ENCODE data around the gene PPIA.

The PPIA gene

DNA sequence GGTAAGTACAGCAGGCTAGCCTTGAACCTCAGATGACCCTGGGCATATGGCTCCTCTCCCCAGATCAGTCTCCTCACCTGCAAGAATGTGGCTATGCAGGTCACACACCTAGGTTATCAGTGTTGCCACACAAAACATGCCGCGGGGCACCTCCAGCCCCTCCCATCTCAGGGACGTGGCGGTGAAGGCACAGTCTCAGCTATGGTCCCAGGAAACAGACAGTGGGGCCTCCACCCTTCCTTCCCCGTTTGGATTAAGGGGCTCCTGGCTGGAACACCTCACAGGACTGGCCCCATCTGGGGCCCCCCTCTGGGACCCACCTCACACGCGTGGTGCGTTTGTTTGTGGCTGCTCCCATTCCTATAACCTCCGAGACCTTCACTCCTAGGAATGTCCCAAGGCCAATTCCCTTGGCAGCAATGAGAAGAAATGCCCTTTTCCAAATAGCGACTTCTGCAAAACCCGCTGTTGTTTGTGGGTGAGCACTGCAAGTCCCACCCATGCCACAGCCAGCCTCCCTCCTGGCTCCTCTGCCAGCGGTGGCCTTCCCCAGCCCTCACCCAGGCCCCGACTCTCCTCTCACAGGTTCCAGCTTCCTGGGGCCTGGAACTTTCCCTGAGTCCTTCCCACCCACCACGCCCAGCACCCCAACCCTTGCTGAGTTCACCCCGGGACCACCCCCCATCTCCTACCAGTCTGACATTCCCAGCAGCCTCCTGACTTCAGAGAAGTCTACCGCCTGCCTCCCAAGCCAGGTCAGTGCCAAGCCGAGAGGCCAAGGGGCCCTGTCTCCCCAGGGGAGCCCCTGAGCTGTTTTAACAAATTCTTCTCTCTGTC, 30.7 kb upstream of the PPIA start:
- TF ChIP-seq, protein P1, sequence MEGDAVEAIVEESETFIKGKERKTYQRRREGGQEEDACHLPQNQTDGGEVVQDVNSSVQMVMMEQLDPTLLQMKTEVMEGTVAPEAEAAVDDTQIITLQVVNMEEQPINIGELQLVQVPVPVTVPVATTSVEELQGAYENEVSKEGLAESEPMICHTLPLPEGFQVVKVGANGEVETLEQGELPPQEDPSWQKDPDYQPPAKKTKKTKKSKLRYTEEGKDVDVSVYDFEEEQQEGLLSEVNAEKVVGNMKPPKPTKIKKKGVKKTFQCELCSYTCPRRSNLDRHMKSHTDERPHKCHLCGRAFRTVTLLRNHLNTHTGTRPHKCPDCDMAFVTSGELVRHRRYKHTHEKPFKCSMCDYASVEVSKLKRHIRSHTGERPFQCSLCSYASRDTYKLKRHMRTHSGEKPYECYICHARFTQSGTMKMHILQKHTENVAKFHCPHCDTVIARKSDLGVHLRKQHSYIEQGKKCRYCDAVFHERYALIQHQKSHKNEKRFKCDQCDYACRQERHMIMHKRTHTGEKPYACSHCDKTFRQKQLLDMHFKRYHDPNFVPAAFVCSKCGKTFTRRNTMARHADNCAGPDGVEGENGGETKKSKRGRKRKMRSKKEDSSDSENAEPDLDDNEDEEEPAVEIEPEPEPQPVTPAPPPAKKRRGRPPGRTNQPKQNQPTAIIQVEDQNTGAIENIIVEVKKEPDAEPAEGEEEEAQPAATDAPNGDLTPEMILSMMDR (IDR thresholded peaks at IDR 0.05): no peak

DNA sequence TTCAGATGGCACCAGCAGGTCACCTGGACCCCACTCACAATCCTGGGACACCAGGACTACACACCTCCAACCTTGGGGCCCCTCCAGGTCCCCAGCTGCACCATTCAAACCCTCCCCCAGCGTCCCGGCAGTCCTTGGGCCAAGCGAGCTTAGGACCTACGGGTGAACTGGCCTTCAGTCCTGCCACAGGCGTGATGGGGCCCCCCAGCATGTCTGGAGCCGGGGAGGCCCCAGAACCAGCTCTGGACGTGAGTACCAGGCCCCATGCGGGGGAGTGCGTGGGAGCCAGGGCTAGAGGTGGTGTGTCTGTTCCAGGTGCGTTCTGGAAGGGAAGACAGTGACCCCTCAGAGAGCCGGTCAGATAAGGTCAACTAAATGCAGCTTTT, 30.1 kb upstream of the PPIA start:
- TF ChIP-seq, protein P1 (IDR thresholded peaks at IDR 0.05): no peak

DNA sequence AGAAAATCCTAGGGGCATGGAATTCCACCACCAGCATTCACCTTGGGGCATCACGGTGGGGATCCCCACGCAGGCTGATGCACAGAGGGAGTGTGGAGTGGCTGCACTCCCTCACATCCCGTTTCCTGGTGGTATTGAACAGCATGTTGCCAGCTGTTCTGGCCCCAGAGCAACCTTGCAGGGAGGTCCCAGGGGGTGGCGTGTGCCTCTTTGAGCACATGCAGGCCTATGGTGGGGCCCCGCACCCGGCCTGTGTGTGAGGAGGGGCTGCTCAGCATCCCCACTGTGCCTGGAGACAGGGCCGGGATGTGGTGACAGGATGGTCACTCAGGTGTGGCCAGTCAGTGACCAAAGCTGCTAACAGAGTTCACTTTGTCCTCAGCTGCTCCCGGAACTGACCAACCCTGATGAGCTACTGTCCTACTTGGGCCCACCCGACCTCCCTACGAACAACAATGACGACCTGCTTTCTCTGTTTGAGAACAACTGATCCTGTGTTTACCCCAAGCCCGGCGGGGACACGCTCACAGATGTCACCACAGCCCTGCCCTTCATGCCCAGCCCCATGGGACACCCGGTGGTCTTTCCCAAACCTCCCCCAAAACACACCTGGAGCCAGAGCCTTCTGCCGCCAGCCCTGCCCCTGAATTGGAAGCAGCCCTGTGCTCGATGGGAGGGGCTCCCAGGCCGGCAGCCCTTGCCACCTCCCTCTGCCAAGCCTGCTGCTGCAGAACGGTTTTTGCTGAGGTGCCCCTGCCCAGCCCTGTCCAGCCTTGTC, 29.2 kb upstream of the PPIA start:
- TF ChIP-seq, protein P1 (IDR thresholded peaks at IDR 0.05): no peak

DNA sequence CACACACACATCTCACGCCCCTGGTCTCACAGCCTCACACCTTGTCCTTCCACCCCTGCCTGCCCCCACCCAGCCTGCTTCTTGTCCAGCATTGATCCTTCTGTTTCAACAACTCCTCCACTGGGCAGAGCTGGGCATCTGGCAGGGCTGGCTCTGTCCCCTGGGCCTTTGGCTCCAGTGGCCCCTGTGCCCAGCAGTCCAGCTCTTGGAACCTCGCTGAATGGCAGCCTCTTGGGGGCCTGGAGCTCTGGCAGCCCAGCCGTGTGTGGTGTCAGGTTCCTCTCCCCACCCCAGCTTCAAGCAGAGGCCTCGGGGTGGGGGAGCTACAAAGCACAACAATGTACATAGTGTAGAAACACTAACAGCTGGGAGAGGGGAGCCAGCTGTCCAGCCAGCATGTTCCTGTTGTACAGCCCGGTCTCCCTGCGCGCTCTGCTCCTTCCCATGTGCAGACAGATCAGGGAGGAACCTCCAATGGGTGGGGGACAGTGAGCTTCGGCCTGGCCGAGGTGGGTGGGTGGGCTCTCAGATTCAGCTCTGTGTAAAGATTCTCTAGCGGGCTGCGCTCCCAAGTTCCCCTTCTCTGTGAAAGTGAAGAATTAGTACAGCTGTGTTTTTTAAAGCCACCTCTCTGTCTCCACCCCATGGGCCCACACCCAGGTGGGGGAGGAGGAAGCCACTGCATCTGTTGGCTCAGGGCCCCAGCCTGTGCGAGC, 28.4 kb upstream of the PPIA start:
- TF ChIP-seq, protein P1 (IDR thresholded peaks at IDR 0.05): no peak

DNA sequence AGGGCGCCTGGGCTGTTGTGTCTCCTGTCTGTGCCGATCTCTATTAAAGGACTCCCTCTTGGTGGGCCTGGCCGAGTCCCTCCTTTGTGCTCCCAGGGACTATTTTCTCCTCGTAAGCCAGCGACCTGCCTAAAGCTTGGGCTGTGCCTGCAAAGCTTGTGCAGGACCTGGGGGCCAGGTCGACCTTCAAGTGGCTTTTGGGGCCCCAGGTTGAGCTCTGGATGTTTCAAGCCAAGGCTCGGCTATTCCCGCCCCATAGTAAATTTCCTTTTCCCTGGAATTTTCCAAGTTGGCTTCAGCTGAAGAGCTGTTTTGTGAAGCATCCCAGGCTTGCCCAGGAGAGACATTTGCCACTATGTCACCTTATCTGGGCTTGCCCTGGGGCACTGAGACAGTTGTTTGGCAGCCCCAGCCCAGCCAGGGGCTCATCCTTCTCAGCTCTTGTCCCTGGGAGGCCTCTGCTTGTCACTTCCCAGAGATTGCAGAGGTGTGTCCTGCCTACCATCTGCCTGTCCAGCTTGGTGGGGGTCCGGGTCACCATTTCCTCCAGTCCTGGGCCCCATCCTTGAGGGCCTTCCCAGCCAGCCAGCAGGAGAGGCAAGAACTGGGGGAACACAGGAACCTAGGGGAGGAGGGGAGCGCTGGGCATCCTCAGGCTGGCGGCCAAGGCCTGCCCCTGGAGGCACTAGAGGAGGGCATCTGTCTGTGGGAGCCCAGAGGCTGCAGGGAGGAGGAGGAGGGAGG, 27.7 kb upstream of the PPIA start:
- TF ChIP-seq, protein P1 (IDR thresholded peaks at IDR 0.05): no peak

DNA sequence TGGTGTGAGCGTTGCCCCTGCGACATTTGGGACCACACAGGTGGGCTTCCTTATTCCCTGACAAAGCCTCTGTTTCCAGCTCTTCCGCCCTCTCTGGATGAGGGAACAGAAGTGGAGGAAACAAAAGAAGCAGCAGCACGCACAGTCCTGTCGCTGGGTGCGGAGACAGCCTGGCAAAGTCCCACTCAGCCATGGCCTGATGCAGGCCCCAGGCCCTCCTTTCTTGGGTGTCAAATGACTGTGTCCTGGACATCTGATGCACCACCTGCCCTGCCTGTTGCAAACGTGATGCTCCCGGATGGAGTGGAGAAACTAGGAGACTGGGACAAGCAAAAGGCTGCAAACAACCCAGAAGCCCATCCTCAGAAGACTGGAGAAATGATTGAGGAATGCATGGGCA, 27.1 kb upstream of the PPIA start:
- TF ChIP-seq, protein P1 (IDR thresholded peaks at IDR 0.05): no peak

DNA sequence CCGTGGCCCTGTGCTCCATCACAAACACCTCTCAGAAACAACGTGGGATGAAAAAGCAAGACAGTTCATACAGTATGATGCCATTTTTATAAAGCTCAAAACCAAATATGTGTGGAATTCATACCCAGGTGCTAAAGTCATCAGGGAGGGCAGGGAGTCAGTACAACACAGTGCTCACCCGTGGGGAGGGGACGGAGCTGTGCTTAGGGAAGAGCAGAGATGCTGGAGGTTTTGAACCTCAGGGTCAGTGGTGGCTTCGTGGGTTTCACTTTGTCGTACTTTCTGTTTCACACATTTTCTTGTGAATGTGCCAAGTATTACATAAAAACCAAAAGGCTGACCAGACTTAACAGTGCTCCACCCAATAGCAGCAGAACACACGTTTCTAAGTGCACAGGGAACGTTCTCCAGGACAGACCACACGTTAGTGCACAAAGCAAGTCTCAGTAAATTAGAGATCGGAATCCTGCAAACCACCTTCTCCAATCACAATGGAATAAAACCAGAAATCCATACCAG, 26.6 kb upstream of the PPIA start:
- TF ChIP-seq, protein P1 (IDR thresholded peaks at IDR 0.05): no peak

Data from LNCAP (cell line).